ENCODE results near the gene NTN1. TPM values are rescaled to one million over a fixed set of nuclear protein-coding genes. Genes with fewer than 3 reads are reported as not detected.
A peak's percentile ranks its signal among the peaks of the same experiment; 100 is the strongest.
"Not testable (repeated sequence)": the region's sequence is repeated elsewhere in the genome, so short reads cannot be mapped to it uniquely, and the experiment has no call there.

Gene NTN1
- total and polyA plus RNA-seq, 12 donors: 3.0 to 38.7 (median 15.8) TPM

DNA sequence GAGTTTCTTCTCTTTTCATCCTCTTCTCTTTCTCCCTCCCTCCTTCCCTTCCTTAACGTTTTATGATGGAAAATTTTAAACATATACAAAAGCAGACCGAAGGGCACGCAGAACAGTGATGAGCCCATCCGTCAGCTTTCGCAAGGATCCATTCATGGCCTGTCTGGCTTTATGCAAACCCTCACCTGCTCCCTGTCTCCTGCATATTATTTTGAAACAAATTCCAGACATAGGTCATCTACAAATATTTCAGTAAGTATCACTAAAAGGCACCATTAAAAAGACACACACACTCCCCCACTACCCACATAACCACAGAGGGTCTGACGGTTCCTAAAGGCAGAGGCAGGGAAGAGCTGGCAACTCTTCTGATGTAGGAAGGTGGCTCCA, 235.0 kb downstream of the NTN1 start:
- no peaks in the 10 kb centered on the region for H3K27me3 ChIP-seq
- TF ChIP-seq, protein P1, sequence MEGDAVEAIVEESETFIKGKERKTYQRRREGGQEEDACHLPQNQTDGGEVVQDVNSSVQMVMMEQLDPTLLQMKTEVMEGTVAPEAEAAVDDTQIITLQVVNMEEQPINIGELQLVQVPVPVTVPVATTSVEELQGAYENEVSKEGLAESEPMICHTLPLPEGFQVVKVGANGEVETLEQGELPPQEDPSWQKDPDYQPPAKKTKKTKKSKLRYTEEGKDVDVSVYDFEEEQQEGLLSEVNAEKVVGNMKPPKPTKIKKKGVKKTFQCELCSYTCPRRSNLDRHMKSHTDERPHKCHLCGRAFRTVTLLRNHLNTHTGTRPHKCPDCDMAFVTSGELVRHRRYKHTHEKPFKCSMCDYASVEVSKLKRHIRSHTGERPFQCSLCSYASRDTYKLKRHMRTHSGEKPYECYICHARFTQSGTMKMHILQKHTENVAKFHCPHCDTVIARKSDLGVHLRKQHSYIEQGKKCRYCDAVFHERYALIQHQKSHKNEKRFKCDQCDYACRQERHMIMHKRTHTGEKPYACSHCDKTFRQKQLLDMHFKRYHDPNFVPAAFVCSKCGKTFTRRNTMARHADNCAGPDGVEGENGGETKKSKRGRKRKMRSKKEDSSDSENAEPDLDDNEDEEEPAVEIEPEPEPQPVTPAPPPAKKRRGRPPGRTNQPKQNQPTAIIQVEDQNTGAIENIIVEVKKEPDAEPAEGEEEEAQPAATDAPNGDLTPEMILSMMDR (IDR thresholded peaks at IDR 0.05): peak in 1 of 9 donors; percentile 12
- no peak overlapping the region for H3K27ac ChIP-seq
- no peaks in the 10 kb centered on the region for H3K9me3 ChIP-seq
- WGBS, 2 donors: 87 to 88% methylated on average over 6 of the region's 6 CpGs
- no peak overlapping the region for H3K4me3 ChIP-seq
- DNase-seq (no peak), ATAC-seq (no peak)
- no peaks in the 10 kb centered on the region for H3K36me3 ChIP-seq
- peaks cover 0 to 39% (median 21%) of the 10 kb centered on the region in 9 donors for H3K4me1 ChIP-seq
- intact Hi-C loops (cut with DNase I): no loop called here

- peaks cover 0 to 46% (median 26%) of the 10 kb centered on the region in 9 donors for H3K4me1 ChIP-seq
- 67 to 72% methylated on average over 19 of the region's 19 CpGs for WGBS, 2 donors
- no peak overlapping the region for H3K4me3 ChIP-seq
- no peaks in the 10 kb centered on the region for H3K9me3 ChIP-seq
- no peaks in the 10 kb centered on the region for H3K27me3 ChIP-seq
- no peak overlapping the region for H3K27ac ChIP-seq
- no peaks in the 10 kb centered on the region for H3K36me3 ChIP-seq
- TF ChIP-seq, protein P1 (IDR thresholded peaks at IDR 0.05): peak in 1 of 9 donors; percentile 9
- DNase-seq (no peak), ATAC-seq (peak in 2 of 8 donors; percentile 24 to 26)
- intact Hi-C loops (cut with DNase I): no loop called here
Measured at GRCh38 chr17:9256751-9257629, 235.7 kb downstream of the NTN1 start.

DNA sequence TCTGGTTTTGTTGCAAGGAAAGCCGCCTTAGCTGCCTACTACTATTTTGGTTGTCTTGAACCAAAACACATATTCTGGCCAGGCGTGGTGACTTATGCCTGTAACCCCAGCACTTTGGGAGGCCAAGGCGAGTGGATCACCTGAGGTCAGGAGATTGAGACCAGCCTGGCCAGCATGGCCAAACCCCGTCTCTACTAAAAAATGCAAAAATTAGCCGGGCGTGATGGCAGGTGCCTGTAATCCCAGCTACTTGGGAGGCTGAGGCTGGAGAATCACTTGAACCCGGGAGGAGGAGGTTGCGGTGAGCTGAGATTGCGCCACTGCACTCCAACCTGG, 236.3 kb downstream of the NTN1 start:
- DNase-seq; H3K9me3 ChIP-seq; H3K4me3 ChIP-seq; intact Hi-C loops (cut with DNase I); H3K27me3 ChIP-seq; H3K36me3 ChIP-seq; H3K27ac ChIP-seq; ATAC-seq: not testable (repeated sequence)
- 95 to 97% methylated on average over 9 of the region's 9 CpGs for WGBS, 2 donors
- H3K4me1 ChIP-seq: peaks cover 0 to 46% (median 26%) of the 10 kb centered on the region in 9 donors

DNA sequence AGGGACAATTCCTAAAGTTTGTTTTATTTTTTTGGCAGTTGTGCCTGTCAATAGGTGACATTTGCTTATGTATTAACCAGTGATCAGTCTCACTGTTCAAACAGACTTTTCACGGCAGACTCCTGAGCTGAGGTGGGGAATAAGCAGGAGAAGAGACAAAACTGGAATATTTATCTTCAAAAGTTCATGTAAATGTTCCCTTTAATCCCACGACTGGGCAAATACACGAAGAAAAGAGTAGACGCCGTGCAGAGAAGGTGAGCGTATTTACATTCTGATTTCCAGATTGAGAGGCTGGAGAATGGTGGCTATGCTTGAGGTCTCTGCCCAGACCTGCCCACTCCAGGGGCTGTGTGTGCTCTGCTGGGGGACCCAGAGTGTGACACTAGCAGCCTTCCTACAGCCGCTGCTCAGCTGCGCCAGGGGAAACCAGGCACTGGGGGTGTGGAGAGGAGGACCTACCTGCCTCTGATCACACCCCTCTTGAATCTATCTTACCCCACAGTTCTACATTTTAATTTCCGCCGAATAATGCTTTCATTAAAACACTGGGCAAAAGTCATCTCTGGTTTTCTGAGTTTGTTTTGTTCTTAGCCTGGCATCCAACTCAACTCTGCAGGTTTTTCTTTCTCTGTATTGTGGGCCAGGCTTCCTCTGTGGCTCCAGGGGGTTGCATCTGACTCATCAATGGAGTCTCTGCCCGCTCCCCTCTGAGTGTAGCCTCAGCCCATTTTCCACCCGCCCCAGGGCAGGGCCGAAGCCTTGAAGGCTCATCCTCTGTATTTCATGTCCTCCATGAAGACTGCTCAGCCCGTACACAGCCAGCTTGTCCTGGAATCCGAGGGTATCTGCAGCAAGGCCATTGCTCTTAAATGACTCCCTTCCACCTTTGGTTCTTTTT, 237.1 kb downstream of the NTN1 start:
- TF ChIP-seq, protein P1 (IDR thresholded peaks at IDR 0.05): no peak
- Histone ChIP-seq H3K27ac (peak overlapping the region in 3 of 10 donors; percentile 15 to 63 (median 34)), H3K36me3 (no peaks in the 10 kb centered on the region), H3K4me1 (peaks cover 0 to 46% (median 26%) of the 10 kb centered on the region in 9 donors), H3K27me3 (no peaks in the 10 kb centered on the region), H3K9me3 (no peaks in the 10 kb centered on the region), H3K4me3 (no peak overlapping the region)
- DNase-seq (no peak), ATAC-seq (no peak)
- WGBS, 2 donors: 94 to 95% methylated on average over 15 of the region's 15 CpGs
- intact Hi-C loops (cut with DNase I): no loop called here

Data from heart right ventricle (tissue), 16 donors.